ENCODE results near the gene CDK5R1.
A peak's percentile ranks its signal among the peaks of the same experiment; 100 is the strongest.

CDK5R1 gene

DNA sequence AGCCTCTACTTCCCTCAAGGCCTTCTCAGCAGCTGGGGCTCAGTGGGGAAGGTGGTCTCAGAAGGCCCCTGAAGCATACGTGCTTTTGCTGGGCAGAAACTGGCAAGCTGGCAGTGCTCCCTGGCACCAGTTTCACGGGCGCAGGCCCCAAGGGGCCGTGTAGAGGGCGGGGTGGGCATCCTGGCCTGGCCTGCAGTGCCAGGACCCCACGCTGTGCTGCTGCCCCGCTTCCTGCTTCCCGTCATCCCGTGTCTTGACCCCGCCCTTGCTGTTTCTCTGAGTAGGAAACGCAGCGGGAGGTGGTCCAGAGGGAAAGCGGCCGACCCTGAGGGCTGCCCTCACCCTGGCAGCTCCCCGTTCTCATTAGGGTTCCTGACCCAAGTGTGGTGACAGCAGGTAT lies 6.8 kb downstream of the CDK5R1 start:
- no peak for DNase-seq (ENCODE audit: low read depth)

- no peak for DNase-seq (ENCODE audit: low read depth)
Observed at GRCh38 chr17:32493976-32494513, 7.3 kb downstream of the CDK5R1 start.

GRCh38 chr17:32494621-32495358 lies 8.0 kb downstream of the CDK5R1 start:
- DNase-seq (ENCODE audit: low read depth): no peak

DNA sequence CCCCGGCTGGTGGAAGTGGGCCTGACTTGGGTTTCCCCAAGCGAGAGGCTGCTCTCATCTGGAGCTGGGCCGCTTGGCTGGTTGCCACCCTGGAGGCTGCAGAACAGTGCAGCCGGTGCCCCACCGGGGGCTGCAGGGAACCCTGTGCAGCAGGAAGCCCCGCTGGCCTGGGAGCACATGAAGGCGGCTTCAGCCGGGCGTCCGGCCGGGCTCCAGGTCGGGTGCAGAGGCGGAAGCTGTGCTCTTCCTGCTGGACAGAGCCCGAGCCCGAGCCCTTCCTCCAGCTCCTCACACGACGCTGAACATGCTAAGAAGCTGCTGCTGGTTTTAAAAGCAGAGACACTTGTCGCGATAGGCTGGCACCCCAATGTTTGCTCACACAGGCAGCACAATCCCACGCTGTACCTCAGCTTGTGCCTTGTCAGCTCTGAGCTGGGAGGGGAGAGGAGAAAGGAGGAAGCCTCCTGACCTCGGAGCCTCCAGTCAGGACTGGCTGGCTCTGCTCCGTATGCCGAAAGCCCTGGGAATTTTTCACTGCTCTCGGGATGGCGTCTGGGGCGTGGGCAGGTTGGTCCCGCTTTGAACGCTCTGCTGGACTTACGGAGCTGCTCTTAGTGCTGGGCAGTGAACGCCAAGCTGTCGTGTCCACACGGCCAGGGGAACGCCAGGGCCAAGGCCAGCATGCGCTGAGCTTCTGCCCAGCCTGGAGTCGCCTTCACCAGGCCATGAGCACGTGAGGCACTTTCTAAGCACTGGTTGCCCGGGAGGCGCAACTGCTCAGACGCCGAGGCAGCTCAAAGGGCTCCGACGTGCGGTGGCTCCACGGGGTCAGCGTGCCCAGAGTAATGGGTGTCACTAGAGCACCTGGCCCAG lies 8.8 kb downstream of the CDK5R1 start:
- no peak for DNase-seq (ENCODE audit: low read depth)

GRCh38 chr17:32496395-32497073 lies 9.7 kb downstream of the CDK5R1 start:
- DNase-seq (ENCODE audit: low read depth): peak; percentile 95

GRCh38 chr17:32497431-32498205 lies 10.8 kb downstream of the CDK5R1 start:
- DNase-seq (ENCODE audit: low read depth): peak; percentile 58

- no peak for DNase-seq (ENCODE audit: low read depth)
Observed at GRCh38 chr17:32498391-32498790, 11.6 kb downstream of the CDK5R1 start.

- DNase-seq (ENCODE audit: low read depth): no peak
Observed at GRCh38 chr17:32502013-32502412, 15.2 kb downstream of the CDK5R1 start.

- no peak for DNase-seq (ENCODE audit: low read depth)
Observed at GRCh38 chr17:32502710-32503109, 15.9 kb downstream of the CDK5R1 start.

DNA sequence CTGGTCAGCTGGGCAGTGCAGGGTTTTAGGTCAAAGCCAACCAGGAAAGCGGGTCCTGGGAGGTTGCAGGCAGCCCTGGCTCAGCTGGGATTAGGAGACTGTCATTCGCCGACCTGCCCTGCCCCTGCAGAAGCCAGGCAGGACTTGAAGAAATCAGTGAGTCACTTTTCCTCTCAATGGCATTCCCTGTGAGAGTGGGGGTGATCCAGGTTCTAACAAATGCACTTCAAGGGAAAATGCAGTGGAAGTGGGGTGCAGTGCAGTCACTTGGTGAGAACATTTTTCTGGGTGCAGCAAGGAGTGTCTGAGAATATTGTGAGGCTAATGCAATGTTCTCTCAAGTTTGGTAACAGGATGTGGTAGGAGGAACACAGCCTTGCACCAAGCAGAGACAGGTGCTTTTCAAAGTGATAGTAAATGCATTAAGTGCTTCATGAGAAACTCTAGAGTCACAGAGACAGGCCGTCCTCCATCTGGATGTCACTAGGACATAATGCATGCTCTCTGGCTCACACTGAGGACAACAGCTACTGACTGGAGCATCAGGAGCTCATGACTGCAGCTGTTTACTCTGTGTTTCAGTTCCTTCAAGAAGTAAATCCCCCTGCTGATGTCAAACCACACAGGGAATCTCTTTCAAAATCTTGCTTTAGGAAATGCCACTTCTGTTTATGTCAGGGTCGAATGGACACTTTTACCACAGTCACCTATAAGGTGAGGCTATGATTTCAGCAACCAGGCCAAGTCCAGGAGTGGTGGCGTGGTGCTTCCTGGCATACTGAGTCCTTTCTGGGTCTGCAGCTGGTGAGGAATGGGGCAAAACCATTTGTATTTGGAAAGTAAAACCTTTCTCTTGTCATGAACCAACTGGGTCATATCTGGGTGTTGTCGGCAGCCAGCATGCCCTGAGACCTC lies 16.7 kb downstream of the CDK5R1 start:
- peak; percentile 51 for DNase-seq (ENCODE audit: low read depth)

DNA sequence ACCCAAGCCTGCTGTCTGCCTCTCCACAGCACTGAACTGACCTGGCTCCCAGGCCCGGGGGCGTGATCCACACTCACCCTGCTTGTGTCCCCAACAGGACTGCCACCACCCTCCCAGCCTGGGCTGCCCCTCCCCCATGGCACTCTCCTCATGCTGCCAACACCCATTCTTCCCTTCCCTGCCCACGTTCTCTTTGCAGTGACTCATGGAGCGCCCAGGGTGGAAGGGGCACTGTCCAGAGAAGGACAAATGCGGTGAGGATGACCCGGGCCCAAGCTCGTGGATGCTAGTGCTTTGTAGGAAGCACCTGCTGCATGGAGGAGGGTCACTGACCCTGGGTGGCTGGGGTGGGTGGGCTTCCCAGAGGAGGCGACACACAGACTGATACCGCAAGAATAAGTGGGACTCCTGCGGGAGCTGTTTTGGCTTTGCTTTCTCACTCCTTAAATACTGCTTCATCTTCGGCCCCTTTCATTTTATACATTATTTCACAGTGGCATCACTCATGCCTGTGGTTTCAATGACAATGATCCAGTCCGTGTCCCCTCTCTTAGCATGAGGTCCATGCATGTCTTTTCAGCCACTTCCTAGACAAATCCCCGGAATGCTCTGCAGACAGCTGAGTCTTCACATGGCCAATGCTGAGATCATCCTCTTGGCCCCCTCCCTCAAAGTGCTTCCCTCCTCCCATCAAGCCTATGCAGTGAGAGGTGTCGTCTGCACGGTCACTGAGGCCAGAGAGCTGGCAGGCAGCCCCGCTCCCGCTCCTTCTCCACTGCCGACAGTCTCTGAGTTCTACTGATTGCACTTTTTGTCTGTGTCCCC lies 17.6 kb downstream of the CDK5R1 start:
- peak; percentile 24 for DNase-seq (ENCODE audit: low read depth)

- DNase-seq (ENCODE audit: low read depth): no peak
Observed at GRCh38 chr17:32508926-32509325, 22.1 kb downstream of the CDK5R1 start.

DNA sequence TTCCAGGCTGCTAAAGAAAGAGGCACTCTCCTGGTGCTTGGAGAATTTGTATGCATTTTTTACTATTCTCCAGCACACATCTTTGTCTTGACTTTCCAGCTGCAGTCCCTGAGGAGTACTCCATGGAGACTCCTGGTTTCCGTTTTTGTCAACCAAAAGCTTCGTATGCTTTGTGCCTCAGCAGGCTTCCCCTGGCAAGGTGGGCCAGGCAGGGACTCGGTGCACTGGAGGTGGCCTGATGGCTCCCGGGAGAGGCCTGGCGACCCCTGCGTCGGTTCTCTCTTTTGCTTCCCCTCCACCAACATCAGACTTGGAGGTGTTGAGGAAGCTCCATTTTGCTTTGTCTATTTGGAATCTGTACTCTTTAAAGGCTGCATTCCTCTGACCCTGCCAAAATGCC lies 23.7 kb downstream of the CDK5R1 start:
- no peak for DNase-seq (ENCODE audit: low read depth)

DNA sequence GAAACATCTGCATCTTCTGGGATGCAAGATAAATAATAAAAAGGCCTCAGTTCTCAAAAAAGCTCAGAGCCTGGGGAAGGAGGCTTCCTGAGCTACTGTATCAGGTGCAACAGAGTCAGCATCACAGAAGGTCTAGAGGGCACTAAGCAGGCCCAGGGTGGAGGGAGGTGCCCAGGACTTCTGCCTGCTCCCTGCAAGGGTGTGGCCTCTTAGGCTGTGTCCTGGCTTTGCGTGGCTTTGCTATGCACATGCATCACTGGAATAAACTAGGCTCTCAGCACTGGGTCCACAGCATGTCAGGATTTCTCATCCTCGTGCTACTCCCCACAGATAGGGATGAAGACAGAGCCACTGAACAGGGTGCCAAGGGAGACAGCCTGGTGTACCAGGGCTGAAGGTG lies 25.5 kb downstream of the CDK5R1 start:
- no peak for DNase-seq (ENCODE audit: low read depth)

- no peak for DNase-seq (ENCODE audit: low read depth)
Observed at GRCh38 chr17:32513579-32513978, 26.8 kb downstream of the CDK5R1 start.

DNA sequence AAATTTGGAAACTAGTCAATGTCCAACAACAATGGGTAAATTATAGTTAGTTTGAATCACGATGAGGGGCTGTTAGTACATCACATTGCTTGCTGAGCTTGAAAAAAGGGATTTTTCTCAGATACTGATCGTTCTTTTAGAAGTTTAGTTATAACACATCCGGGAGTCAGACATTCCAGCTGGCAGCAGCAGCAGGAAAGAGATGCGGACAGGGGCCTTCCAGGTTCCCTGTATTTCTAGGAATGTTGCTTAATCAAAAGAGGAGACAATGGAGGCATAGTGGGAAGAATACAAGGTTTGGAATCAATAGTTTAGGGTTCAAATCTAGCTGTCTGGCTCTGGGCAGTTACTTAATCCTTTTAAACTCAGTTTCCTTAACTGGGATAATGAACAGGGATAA lies 27.8 kb downstream of the CDK5R1 start:
- DNase-seq (ENCODE audit: low read depth): no peak

DNA sequence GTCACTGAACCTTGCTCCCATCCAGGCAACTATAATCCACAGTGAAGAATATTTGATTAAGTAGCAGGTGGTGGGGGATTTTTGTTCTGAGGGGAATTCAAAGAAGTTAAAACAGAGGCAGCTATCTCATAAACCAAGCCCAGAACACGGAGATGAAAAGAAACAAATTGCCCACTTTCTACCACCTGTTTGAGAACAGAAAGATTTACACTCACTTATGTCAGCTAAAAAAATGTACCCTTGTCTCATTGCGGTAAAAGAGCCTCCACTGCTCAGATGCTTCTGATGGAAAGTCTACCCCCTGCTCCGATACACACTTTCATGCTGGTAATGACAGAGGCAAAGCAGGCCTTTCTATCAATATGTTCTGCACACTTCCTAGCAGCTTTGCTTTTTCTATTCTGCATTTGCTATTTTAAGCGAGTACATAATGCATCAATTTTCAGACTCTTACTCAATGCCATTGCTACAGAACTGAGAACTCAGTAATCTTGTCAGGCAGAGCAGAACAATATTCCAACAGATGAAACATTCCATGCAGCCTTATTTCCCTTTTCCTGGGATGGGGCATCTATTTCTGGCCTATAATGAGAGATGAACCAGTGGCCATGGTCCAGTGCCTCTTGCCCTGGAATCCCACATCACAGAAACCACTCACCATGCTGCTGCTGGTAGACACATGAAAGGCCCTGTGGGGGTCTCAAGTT lies 29.0 kb downstream of the CDK5R1 start:
- DNase-seq (ENCODE audit: low read depth): no peak

GRCh38 chr17:32516450-32516849 lies 29.7 kb downstream of the CDK5R1 start:
- no peak for DNase-seq (ENCODE audit: low read depth)
